Measurements from ENCODE around the gene BLOC1S2.

The BLOC1S2 gene

GRCh38 chr10:100265821-100266485 is 20.5 kb downstream of the BLOC1S2 start:
- DNase-seq (ENCODE audit: low read depth), result no peak
- TF ChIP-seq CTCF (IDR thresholded peaks at IDR 0.05; ENCODE audit: low read depth, low read length, missing control alignments), result no peak
- H3K4me3 ChIP-seq (ENCODE audit: low read depth, low read length), result peak overlapping the region; percentile 88; the same call in 1 of the 2 replicates

DNA sequence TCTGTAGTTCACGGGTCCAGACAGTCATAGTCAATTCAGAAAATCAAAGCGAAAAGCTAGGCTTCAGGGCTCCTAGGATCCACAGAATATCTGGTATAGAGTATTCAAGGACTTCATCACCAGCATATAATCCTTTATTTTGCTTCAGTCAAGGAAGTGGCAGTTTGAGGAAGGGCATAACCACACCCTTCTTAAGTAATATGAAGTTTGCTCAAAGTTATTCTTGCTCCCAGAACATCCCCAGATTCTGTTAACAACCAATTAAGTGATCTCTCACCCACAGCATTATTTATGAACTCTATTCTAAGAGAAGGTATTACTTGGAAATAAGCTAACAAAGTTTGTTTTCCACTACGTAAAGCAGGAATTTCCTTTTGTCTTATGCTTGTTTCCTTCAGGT is 32.3 kb downstream of the BLOC1S2 start:
- no peak for TF ChIP-seq CTCF (IDR thresholded peaks at IDR 0.05; ENCODE audit: low read depth, low read length, missing control alignments)
- no peak overlapping the region for H3K4me3 ChIP-seq (ENCODE audit: low read depth, low read length)
- no peak for DNase-seq (ENCODE audit: low read depth)

DNA sequence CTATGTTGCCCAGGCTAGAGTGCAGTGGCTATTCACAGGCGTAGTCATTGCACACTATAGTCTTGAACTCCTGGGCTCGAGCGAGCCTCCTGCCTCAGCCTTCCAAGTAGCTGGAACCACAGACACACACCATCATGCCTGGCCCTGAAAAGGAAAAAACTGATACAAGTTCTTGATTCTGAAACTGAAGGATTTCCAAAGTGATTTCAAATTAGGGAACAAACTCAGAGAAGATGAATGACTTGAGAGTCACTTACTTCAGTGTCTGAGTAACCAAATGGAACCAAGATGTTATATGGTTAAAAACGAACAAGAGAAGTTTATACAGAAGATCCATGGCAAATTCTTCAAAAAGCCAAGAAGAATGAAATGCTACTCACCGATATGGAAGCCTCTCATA is 33.4 kb downstream of the BLOC1S2 start:
- TF ChIP-seq CTCF (IDR thresholded peaks at IDR 0.05; ENCODE audit: low read depth, low read length, missing control alignments), result no peak
- DNase-seq (ENCODE audit: low read depth), result no peak
- no peak overlapping the region for H3K4me3 ChIP-seq (ENCODE audit: low read depth, low read length)

DNA sequence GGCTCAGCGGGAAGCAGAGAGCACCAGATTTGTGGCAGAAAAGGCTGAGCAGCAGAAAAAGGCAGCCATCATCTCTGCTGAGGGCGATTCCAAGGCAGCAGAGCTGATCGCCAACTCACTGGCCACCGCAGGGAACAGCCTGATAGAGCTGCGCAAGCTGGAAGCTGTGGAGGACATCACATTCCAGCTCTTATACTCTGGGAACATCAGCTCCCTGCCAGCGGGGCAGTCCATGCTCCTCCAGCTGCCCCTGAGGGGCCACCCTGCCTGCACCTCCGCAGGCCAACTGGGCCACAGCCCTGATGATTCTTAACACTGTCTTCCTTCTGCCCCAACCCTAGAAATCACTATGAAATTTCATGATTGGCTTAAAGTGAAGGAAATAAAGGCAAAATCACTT is 37.7 kb downstream of the BLOC1S2 start:
- no peak overlapping the region for H3K4me3 ChIP-seq (ENCODE audit: low read depth, low read length)
- DNase-seq (ENCODE audit: low read depth), result no peak
- no peak for TF ChIP-seq CTCF (IDR thresholded peaks at IDR 0.05; ENCODE audit: low read depth, low read length, missing control alignments)

- TF ChIP-seq CTCF (IDR thresholded peaks at IDR 0.05; ENCODE audit: low read depth, low read length, missing control alignments), result no peak
- no peak overlapping the region for H3K4me3 ChIP-seq (ENCODE audit: low read depth, low read length)
- DNase-seq (ENCODE audit: low read depth), result no peak
Observed at GRCh38 chr10:100245484-100246220, 40.8 kb downstream of the BLOC1S2 start.

GRCh38 chr10:100239851-100240250 is 46.6 kb downstream of the BLOC1S2 start:
- DNase-seq (ENCODE audit: low read depth), result no peak
- TF ChIP-seq CTCF (IDR thresholded peaks at IDR 0.05; ENCODE audit: low read depth, low read length, missing control alignments), result no peak
- no peak overlapping the region for H3K4me3 ChIP-seq (ENCODE audit: low read depth, low read length)

Measured in GM12864 (cell line).